ENCODE data around the gene SOD2. TPM values are rescaled to one million over a fixed set of nuclear protein-coding genes. Genes with fewer than 3 reads are reported as not detected.
"Not testable (repeated sequence)": the region's sequence is repeated elsewhere in the genome, so short reads cannot be mapped to it uniquely, and the experiment has no call there.

SOD2 gene
- total RNA-seq, 1 experiment from 2014 or later = 202 TPM

GRCh38 chr6:159726918-159727716 lies 34.1 kb upstream of the SOD2 start, which contains the start of gene WTAP:
TSS of gene WTAP (plus strand) at chr6:159727506. CDS start at chr6:159736266, 8,760 bp downstream.
- CTCF ChIA-PET = interaction anchor here (0.6 to 3.1 kb wide), 5 partner anchors 11 to 79 kb away, joined by 3 to 16 read pairs (median 5); partner anchors contain the start of genes MRPL18 and TCP1
- Mint-ChIP-seq H3K9me3 (ENCODE audit: low read depth, unreplicated experiment) (peaks cover 3% of the 10 kb centered on the region), H3K36me3 (ENCODE audit: insufficient read depth, unreplicated experiment) (peaks cover 71% of the 10 kb centered on the region), H3K27me3 (ENCODE audit: unreplicated experiment) (no peaks in the 10 kb centered on the region), H3K4me1 (ENCODE audit: low read depth, unreplicated experiment) (no peaks in the 10 kb centered on the region), H3K27ac (ENCODE audit: unreplicated experiment) (peak within 1 kb of the TSS; percentile 88), H3K4me3 (ENCODE audit: low read depth, unreplicated experiment) (peak within 1 kb of the TSS; percentile 91)
- no peak for TF ChIP-seq CTCF (IDR thresholded peaks at IDR 0.05; ENCODE audit: unreplicated experiment)
- intact Hi-C loops (cut with micrococcal nuclease; ENCODE audit: unreplicated experiment) = loop anchor here (5.0 kb wide), 1 partner anchor 60 kb away; the partner anchor contains the start of gene TCP1
- BruUV-seq (replicated peaks) = no TSS peak
- DNase-seq = peak; percentile 98

- no peak for TF ChIP-seq CTCF (IDR thresholded peaks at IDR 0.05; ENCODE audit: unreplicated experiment)
- peaks cover 69% of the 10 kb centered on the region for H3K36me3 Mint-ChIP-seq (ENCODE audit: insufficient read depth, unreplicated experiment)
- intact Hi-C loops (cut with micrococcal nuclease; ENCODE audit: unreplicated experiment) = loop anchor here (5.0 kb wide), 1 partner anchor 61 kb away; the partner anchor contains the start of gene TCP1
- CTCF ChIA-PET = interaction anchor here (0.7 to 3.1 kb wide), 6 partner anchors 12 to 80 kb away, joined by 3 to 16 read pairs (median 4); partner anchors contain the start of genes MRPL18 and TCP1
- H3K9me3 Mint-ChIP-seq (ENCODE audit: low read depth, unreplicated experiment) = peaks cover 3% of the 10 kb centered on the region
- no peak for DNase-seq
- TSS peak; percentile 80 for BruUV-seq (replicated peaks)
- H3K4me1 Mint-ChIP-seq (ENCODE audit: low read depth, unreplicated experiment) = no peaks in the 10 kb centered on the region
- H3K4me3 Mint-ChIP-seq (ENCODE audit: low read depth, unreplicated experiment) = peak overlapping the region; percentile 91
- no peaks in the 10 kb centered on the region for H3K27me3 Mint-ChIP-seq (ENCODE audit: unreplicated experiment)
- H3K27ac Mint-ChIP-seq (ENCODE audit: unreplicated experiment) = peak overlapping the region; percentile 88
Measured at GRCh38 chr6:159726255-159726917, 33.3 kb upstream of the SOD2 start.

- H3K27me3 Mint-ChIP-seq (ENCODE audit: unreplicated experiment); H3K4me3 Mint-ChIP-seq (ENCODE audit: low read depth, unreplicated experiment); DNase-seq; H3K4me1 Mint-ChIP-seq (ENCODE audit: low read depth, unreplicated experiment); H3K9me3 Mint-ChIP-seq (ENCODE audit: low read depth, unreplicated experiment); H3K27ac Mint-ChIP-seq (ENCODE audit: unreplicated experiment); BruUV-seq (replicated peaks): not testable (repeated sequence)
- intact Hi-C loops (cut with micrococcal nuclease; ENCODE audit: unreplicated experiment) = loop anchor here (5.0 kb wide), 1 partner anchor 62 kb away; the partner anchor contains the start of gene TCP1
- peaks cover 58% of the 10 kb centered on the region for H3K36me3 Mint-ChIP-seq (ENCODE audit: insufficient read depth, unreplicated experiment)
- CTCF ChIA-PET = interaction anchor here (3.1 kb wide), 1 partner anchor 64 kb away, joined by 16 read pairs; the partner anchor contains the start of genes MRPL18 and TCP1
Measured at GRCh38 chr6:159725208-159725607, 32.2 kb upstream of the SOD2 start.

- H3K27ac Mint-ChIP-seq (ENCODE audit: unreplicated experiment) = no peak overlapping the region
- H3K9me3 Mint-ChIP-seq (ENCODE audit: low read depth, unreplicated experiment) = peaks cover 3% of the 10 kb centered on the region
- TF ChIP-seq CTCF (IDR thresholded peaks at IDR 0.05; ENCODE audit: unreplicated experiment) = no peak
- peaks cover 55% of the 10 kb centered on the region for H3K36me3 Mint-ChIP-seq (ENCODE audit: insufficient read depth, unreplicated experiment)
- H3K4me3 Mint-ChIP-seq (ENCODE audit: low read depth, unreplicated experiment) = no peak overlapping the region
- no peaks in the 10 kb centered on the region for H3K27me3 Mint-ChIP-seq (ENCODE audit: unreplicated experiment)
- intact Hi-C loops (cut with micrococcal nuclease; ENCODE audit: unreplicated experiment) = loop anchor here (5.0 kb wide), 1 partner anchor 63 kb away; the partner anchor contains the start of gene TCP1
- DNase-seq = no peak
- CTCF ChIA-PET = interaction anchor here (3.1 kb wide), 1 partner anchor 65 kb away, joined by 16 read pairs; the partner anchor contains the start of genes MRPL18 and TCP1
- H3K4me1 Mint-ChIP-seq (ENCODE audit: low read depth, unreplicated experiment) = no peaks in the 10 kb centered on the region
- BruUV-seq (replicated peaks) = no TSS peak
Measured at GRCh38 chr6:159724778-159725177, 31.7 kb upstream of the SOD2 start.
